Endothelial cell of umbilical vein (primary cell): Measurements from ENCODE around the gene HIVEP3. TPM values are rescaled to one million over a fixed set of nuclear protein-coding genes. Genes with fewer than 3 reads are reported as not detected.

ENCODE experiments used
- BruUV-seq: library from RNA; stranded (reverse); fragments of 400-500 nt; replicated peaks from 2 replicates; lab custom pipeline; 2021; lab: Mats Ljungman, UMichigan
- CTCF ChIA-PET: fragments of 300-600, 350-600 bp; sonication (Branson Sonifier 250); formaldehyde crosslinking; loops from one replicate; lab custom pipeline; 2021; ENCODE audit warnings: antibody characterized with exemption, inconsistent platforms; lab: Charles Lee
- POLR2A ChIA-PET: fragments of 300-600, 350-600 bp; sonication (Branson Sonifier 250); formaldehyde crosslinking; loops from one replicate; lab custom pipeline; 2021; ENCODE audit warnings: antibody characterized with exemption, inconsistent platforms; lab: Charles Lee
- DNase-seq: peaks from one replicate; pipeline ENCODE4 v3.0.0-alpha.2; 2011; ENCODE audit warnings: low read depth, low spot score
- FAIRE-seq: peaks from 2 replicates; lab custom pipeline; 2011; peaks lifted over from hg19 to GRCh38; lab: Jason Lieb, UNC
- H2AFZ ChIP-seq: 2 replicates; pipeline ENCODE4 v1.6.0; 2012; ENCODE audit warnings: low read depth, low read length, control low read depth, inconsistent platforms
- H3K27ac ChIP-seq: 2 replicates; pipeline ENCODE4 v1.5.1; 2011; ENCODE audit warnings: low read depth, mild to moderate bottlenecking, control low read depth, low read length, moderate library complexity; ENCODE audit not compliant: insufficient read depth
- H3K27me3 ChIP-seq, 2 experiments: 2 replicates each; pipeline versions ENCODE4 v1.6.0 to v1.6.1; 2011; ENCODE audit warnings: low read length in 2 of 2, mixed read lengths in 1 of 2; ENCODE audit not compliant: control insufficient read depth in 2 of 2, insufficient read depth in 2 of 2
- H3K36me3 ChIP-seq, 2 experiments: 2 replicates in 1 of 2; 3 replicates in 1 of 2; pipeline ENCODE4 v1.5.1; 2011; ENCODE audit warnings: low read length in 2 of 2, mild to moderate bottlenecking in 1 of 2, moderate library complexity in 1 of 2; ENCODE audit not compliant: control insufficient read depth in 2 of 2, insufficient read depth in 2 of 2; ENCODE audit errors: extremely low read depth in 1 of 2
- H3K4me1 ChIP-seq: 3 replicates; pipeline ENCODE4 v1.5.1; 2011; ENCODE audit warnings: mild to moderate bottlenecking, low read length; ENCODE audit not compliant: control insufficient read depth, insufficient read depth; ENCODE audit errors: extremely low read depth
- H3K4me2 ChIP-seq: 2 replicates; pipeline ENCODE4 v1.6.1; 2011; ENCODE audit warnings: low read length, control low read depth, mixed read lengths; ENCODE audit not compliant: insufficient read depth
- H3K4me3 ChIP-seq, 3 experiments: fragments of 200-600 bp in 1 of 3; sonication (generic), shearing (Covaris generic) in 1 of 3; replicated peaks in 1 of 3; 2 replicates each; pipeline ENCODE4 v1.5.1; 2011 to 2016; ENCODE audit warnings: control low read depth in 3 of 3, low read length in 3 of 3, mild to moderate bottlenecking in 2 of 3, inconsistent platforms in 1 of 3, low read depth in 1 of 3, moderate library complexity in 1 of 3; ENCODE audit not compliant: insufficient read depth in 1 of 3
- H3K79me2 ChIP-seq: 2 replicates; pipeline ENCODE4 v1.6.0; 2012; ENCODE audit warnings: low read length, inconsistent platforms; ENCODE audit not compliant: control insufficient read depth, insufficient read depth
- H3K9ac ChIP-seq: replicated peaks from 2 replicates; pipeline ENCODE3; 2011; ENCODE audit warnings: low read length, control low read depth; ENCODE audit not compliant: insufficient read depth; ENCODE audit errors: extremely low read depth
- H3K9me1 ChIP-seq: replicated peaks from 3 replicates; pipeline ENCODE4 v1.6.0; 2011; ENCODE audit warnings: mild to moderate bottlenecking, low read length; ENCODE audit not compliant: control insufficient read depth, insufficient read depth; ENCODE audit errors: extremely low read depth
- H3K9me3 ChIP-seq: replicated peaks from 2 replicates; pipeline ENCODE4 v1.5.1; 2012; ENCODE audit warnings: low read length, inconsistent platforms; ENCODE audit not compliant: control insufficient read depth, insufficient read depth
- H4K20me1 ChIP-seq: replicated peaks from 2 replicates; pipeline ENCODE3; 2011; ENCODE audit warnings: mild to moderate bottlenecking, low read length; ENCODE audit not compliant: control insufficient read depth, insufficient read depth; ENCODE audit errors: extremely low read depth
- EZH2 ChIP-seq: IDR thresholded peaks from 2 replicates; pipeline ENCODE4 v1.6.1; 2012; ENCODE audit warnings: borderline replicate concordance, low read depth, mild to moderate bottlenecking, moderate library complexity, low read length, inconsistent platforms; ENCODE audit not compliant: severe bottlenecking
- FOS ChIP-seq: IDR thresholded peaks from 2 replicates; pipeline ENCODE4 v1.6.1; 2011; ENCODE audit warnings: mild to moderate bottlenecking, low read length, moderate library complexity, borderline replicate concordance; ENCODE audit not compliant: insufficient read depth
- GATA2 ChIP-seq: IDR thresholded peaks from 2 replicates; pipeline ENCODE4 v1.7.0; 2011; ENCODE audit warnings: low read depth, mild to moderate bottlenecking, moderate library complexity, mixed read lengths, low read length; ENCODE audit not compliant: insufficient read length, insufficient read depth
- JUN ChIP-seq: IDR thresholded peaks from 2 replicates; pipeline ENCODE4 v1.6.1; 2011; ENCODE audit warnings: borderline replicate concordance, low read depth; ENCODE audit not compliant: insufficient read length, insufficient read depth
- MYC ChIP-seq: IDR thresholded peaks from one replicate; pipeline ENCODE4 v1.6.1; 2011; ENCODE audit warnings: mild to moderate bottlenecking, low read depth, low read length
- POLR2A ChIP-seq: IDR thresholded peaks from 2 replicates; pipeline ENCODE4 v1.6.1; 2012; ENCODE audit warnings: low read depth, mild to moderate bottlenecking, control low read depth, low read length
- POLR2AphosphoS5 ChIP-seq: IDR thresholded peaks from 2 replicates; pipeline ENCODE4 v1.6.1; 2012; ENCODE audit warnings: low read depth, mild to moderate bottlenecking, control low read depth, low read length, moderate library complexity; ENCODE audit not compliant: insufficient read depth
- dilution Hi-C: fragments of 300-500 bp; cut with MboI; formaldehyde crosslinking; loops from one replicate; pipeline ENCODE4 v1.15.0; 2019; ENCODE audit warnings: low sequenced_read_pairs; ENCODE audit not compliant: extremely low pct_ligation_motif_present
- intact Hi-C: fragments of 100-400 bp; cut with micrococcal nuclease; formaldehyde crosslinking; loops from one replicate; pipeline ENCODE4 v1.10.0; 2022
- polyA plus RNA-seq, 4 experiments: library from polyadenylated mRNA; depleted of rRNA in 3 of 4; stranded (reverse) in 3 of 4; unstranded in 1 of 4; fragments of >200 nt; gene quantifications; 2 replicates each; pipeline versions ENCODE4 v1.2.1 to v1.2.3, GENCODE V29; 2011 to 2012; ENCODE audit warnings: missing spikeins in 1 of 4
- total RNA-seq: library from RNA; stranded (reverse); gene quantifications from 2 replicates; pipeline ENCODE4 v1.2.3, GENCODE V29; 2021
- TF ChIP-seq, protein P1 (sequence below), 2 donors: IDR thresholded peaks; 1 replicate in 1 of 2; 2 replicates in 1 of 2; pipeline ENCODE4 v1.5.1; 2011; ENCODE audit warnings: low read length in 2 of 2, mild to moderate bottlenecking in 2 of 2, moderate library complexity in 2 of 2, control low read depth in 1 of 2, inconsistent platforms in 1 of 2, low read depth in 1 of 2; ENCODE audit not compliant: insufficient read depth in 1 of 2; ENCODE audit errors: extremely low read depth in 1 of 2
- TF ChIP-seq, protein P2 (sequence below): IDR thresholded peaks from 2 replicates; pipeline ENCODE4 v1.6.1; 2011; ENCODE audit not compliant: insufficient read depth, insufficient read length

The HIVEP3 gene
- total and polyA plus RNA-seq, 2 donors (not counting 3 experiments of a cell fraction or from before 2014, with no cell fraction given), result 3.4 to 4.0 TPM

- H3K4me1 ChIP-seq, result peaks cover 5% of the 10 kb centered on the region
- POLR2A ChIA-PET, result no interaction called here
- DNase-seq, result no peak
- BruUV-seq, result no TSS peak
- H4K20me1 ChIP-seq, result no peaks in the 10 kb centered on the region
- H3K79me2 ChIP-seq, result no peaks in the 10 kb centered on the region
- dilution Hi-C loops, result no loop called here
- no peak overlapping the region for H3K27ac ChIP-seq
- intact Hi-C loops, result no loop called here
- H3K9me1 ChIP-seq, result no peaks in the 10 kb centered on the region
- H3K9ac ChIP-seq, result no peak overlapping the region
- H3K36me3 ChIP-seq, result no peaks in the 10 kb centered on the region
- H3K4me3 ChIP-seq, result no peak overlapping the region
- no peaks in the 10 kb centered on the region for H3K27me3 ChIP-seq
- no peak overlapping the region for H2AFZ ChIP-seq
- CTCF ChIA-PET, result interaction anchor here (1.4 to 1.6 kb wide), 2 partner anchors 28 to 189 kb away, joined by 5 read pairs; no protein-coding TSS in a partner anchor
- TF ChIP-seq POLR2A, result no peak
- no peak for TF ChIP-seq EZH2
- TF ChIP-seq POLR2AphosphoS5, result no peak
- no peak for TF ChIP-seq JUN
- TF ChIP-seq GATA2, result no peak
- no peak for TF ChIP-seq MYC
- TF ChIP-seq, protein P1, sequence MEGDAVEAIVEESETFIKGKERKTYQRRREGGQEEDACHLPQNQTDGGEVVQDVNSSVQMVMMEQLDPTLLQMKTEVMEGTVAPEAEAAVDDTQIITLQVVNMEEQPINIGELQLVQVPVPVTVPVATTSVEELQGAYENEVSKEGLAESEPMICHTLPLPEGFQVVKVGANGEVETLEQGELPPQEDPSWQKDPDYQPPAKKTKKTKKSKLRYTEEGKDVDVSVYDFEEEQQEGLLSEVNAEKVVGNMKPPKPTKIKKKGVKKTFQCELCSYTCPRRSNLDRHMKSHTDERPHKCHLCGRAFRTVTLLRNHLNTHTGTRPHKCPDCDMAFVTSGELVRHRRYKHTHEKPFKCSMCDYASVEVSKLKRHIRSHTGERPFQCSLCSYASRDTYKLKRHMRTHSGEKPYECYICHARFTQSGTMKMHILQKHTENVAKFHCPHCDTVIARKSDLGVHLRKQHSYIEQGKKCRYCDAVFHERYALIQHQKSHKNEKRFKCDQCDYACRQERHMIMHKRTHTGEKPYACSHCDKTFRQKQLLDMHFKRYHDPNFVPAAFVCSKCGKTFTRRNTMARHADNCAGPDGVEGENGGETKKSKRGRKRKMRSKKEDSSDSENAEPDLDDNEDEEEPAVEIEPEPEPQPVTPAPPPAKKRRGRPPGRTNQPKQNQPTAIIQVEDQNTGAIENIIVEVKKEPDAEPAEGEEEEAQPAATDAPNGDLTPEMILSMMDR (IDR thresholded peaks at IDR 0.05; ENCODE audit: extremely low read depth in 1 of 2, insufficient read depth in 1 of 2, low read depth in 1 of 2, low read length in 2 of 2), result no peak
- TF ChIP-seq, protein P2, sequence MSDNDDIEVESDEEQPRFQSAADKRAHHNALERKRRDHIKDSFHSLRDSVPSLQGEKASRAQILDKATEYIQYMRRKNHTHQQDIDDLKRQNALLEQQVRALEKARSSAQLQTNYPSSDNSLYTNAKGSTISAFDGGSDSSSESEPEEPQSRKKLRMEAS, result no peak
- TF ChIP-seq FOS, result no peak
- no peaks in the 10 kb centered on the region for H3K9me3 ChIP-seq
- peak; percentile 74 for FAIRE-seq
- H3K4me2 ChIP-seq, result no peak overlapping the region
Observed at GRCh38 chr1:41767534-41768525, 150.9 kb downstream of the HIVEP3 start.
